ENCODE data around the gene LEMD1.

Gene LEMD1

GRCh38 chr1:205447457-205448341, 25.8 kb upstream of the LEMD1 start:
- Histone ChIP-seq H3K4me1 (ENCODE audit: control extremely low read depth in 1 of 4, control insufficient read depth in 4 of 4, insufficient read depth in 4 of 4, low read length in 3 of 4) (peaks cover 5 to 22% (median 18%) of the 10 kb centered on the region in 4 experiments), H3K27ac (ENCODE audit: insufficient read depth in 1 of 2, low read depth in 1 of 2, low read length in 2 of 2, poor library complexity in 1 of 2, severe bottlenecking in 2 of 2) (no peak overlapping the region), H3K36me3 (ENCODE audit: control insufficient read depth in 4 of 4, insufficient read depth in 4 of 4, low read length in 3 of 4) (no peaks in the 10 kb centered on the region), H3K4me3 (ENCODE audit: control insufficient read depth in 1 of 7, extremely low read depth in 1 of 7, insufficient read depth in 4 of 7, low read depth in 2 of 7, low read length in 6 of 7) (no peak overlapping the region), H3K27me3 (replicated peaks in 2 of 5; ENCODE audit: control insufficient read depth in 4 of 5, insufficient read depth in 5 of 5, low read length in 4 of 5) (peaks cover 0 to 23% (median 4%) of the 10 kb centered on the region in 5 experiments), H3K9me3 (ENCODE audit: control extremely low read depth in 1 of 5, control insufficient read depth in 4 of 5, insufficient read depth in 2 of 5, low read depth in 1 of 5, low read length in 4 of 5) (no peaks in the 10 kb centered on the region)
- 72% methylated on average over 16 of the region's 19 CpGs for WGBS (ENCODE audit: insufficient coverage)
- DNase-seq, result no peak
- CTCF ChIA-PET, result interaction anchor here (1.4 to 2.2 kb wide), 4 partner anchors 11 to 51 kb away, joined by 3 to 8 read pairs (median 4); no protein-coding TSS in a partner anchor
- POLR2A ChIA-PET, result interaction anchor here (1.7 kb wide), 1 partner anchor 10 kb away, joined by 3 read pairs; no protein-coding TSS in a partner anchor

DNA sequence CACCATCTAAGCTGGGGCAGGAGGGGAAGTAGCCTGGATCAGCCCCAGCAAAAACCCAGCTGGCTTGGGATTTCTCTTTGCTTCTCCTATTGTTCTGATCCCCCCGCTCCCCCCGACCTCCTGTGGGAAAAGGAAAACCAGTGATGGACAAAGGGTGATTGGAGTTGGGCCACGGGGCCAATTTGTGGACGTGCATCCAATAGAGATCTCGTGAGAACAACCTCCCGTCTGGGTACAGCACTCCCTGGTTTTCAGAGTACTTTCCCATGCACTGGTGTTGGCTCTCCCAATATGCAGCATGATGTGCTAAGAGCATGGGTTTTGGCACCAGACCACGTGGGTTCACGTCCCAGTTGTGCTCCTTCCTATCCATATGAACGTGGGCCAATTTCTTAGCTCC, 25.0 kb upstream of the LEMD1 start:
- peaks cover 0 to 14% (median 0%) of the 10 kb centered on the region in 5 experiments for H3K27me3 ChIP-seq (replicated peaks in 2 of 5; ENCODE audit: control insufficient read depth in 4 of 5, insufficient read depth in 5 of 5, low read length in 4 of 5)
- ChIA-PET POLR2A (interaction anchor here (1.7 kb wide), 1 partner anchor 11 kb away, joined by 3 read pairs; no protein-coding TSS in a partner anchor), CTCF (interaction anchor here (1.4 to 8.5 kb wide), 2 partner anchors 15 to 50 kb away, joined by 3 to 47 read pairs; no protein-coding TSS in a partner anchor)
- WGBS (ENCODE audit: insufficient coverage), result 99% methylated on average over 7 of the region's 9 CpGs
- no peak overlapping the region for H3K27ac ChIP-seq (ENCODE audit: insufficient read depth in 1 of 2, low read depth in 1 of 2, low read length in 2 of 2, poor library complexity in 1 of 2, severe bottlenecking in 2 of 2)
- no peaks in the 10 kb centered on the region for H3K36me3 ChIP-seq (ENCODE audit: control insufficient read depth in 4 of 4, insufficient read depth in 4 of 4, low read length in 3 of 4)
- H3K9me3 ChIP-seq (ENCODE audit: control extremely low read depth in 1 of 5, control insufficient read depth in 4 of 5, insufficient read depth in 2 of 5, low read depth in 1 of 5, low read length in 4 of 5), result no peaks in the 10 kb centered on the region
- H3K4me3 ChIP-seq (ENCODE audit: control insufficient read depth in 1 of 7, extremely low read depth in 1 of 7, insufficient read depth in 4 of 7, low read depth in 2 of 7, low read length in 6 of 7), result no peak overlapping the region
- no peak for DNase-seq
- peaks cover 5 to 29% (median 23%) of the 10 kb centered on the region in 4 experiments for H3K4me1 ChIP-seq (ENCODE audit: control extremely low read depth in 1 of 4, control insufficient read depth in 4 of 4, insufficient read depth in 4 of 4, low read length in 3 of 4)

DNA sequence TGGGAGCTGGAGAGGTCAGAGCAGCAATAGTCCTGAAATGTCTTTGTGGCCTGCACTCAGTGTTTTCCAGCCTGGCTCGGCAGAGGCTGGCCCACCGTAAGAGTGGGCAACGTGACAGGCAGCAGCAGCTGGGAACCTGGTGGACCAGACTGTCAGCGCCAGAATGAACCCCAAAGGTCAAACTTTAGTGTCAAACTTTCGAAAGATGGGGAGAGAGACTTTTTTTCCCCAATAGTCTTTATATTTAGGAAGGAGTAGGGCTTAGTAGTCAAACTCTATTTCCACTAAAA, 23.7 kb upstream of the LEMD1 start:
- ChIA-PET CTCF (interaction anchor here (8.5 kb wide), 1 partner anchor 14 kb away, joined by 47 read pairs; no protein-coding TSS in a partner anchor), POLR2A (no interaction called here)
- Histone ChIP-seq H3K9me3 (ENCODE audit: control extremely low read depth in 1 of 5, control insufficient read depth in 4 of 5, insufficient read depth in 2 of 5, low read depth in 1 of 5, low read length in 4 of 5) (no peaks in the 10 kb centered on the region), H3K4me3 (ENCODE audit: control insufficient read depth in 1 of 7, extremely low read depth in 1 of 7, insufficient read depth in 4 of 7, low read depth in 2 of 7, low read length in 6 of 7) (peak overlapping the region in 1 of 7 experiments; percentile 39), H3K36me3 (ENCODE audit: control insufficient read depth in 4 of 4, insufficient read depth in 4 of 4, low read length in 3 of 4) (no peaks in the 10 kb centered on the region), H3K27me3 (replicated peaks in 2 of 5; ENCODE audit: control insufficient read depth in 4 of 5, insufficient read depth in 5 of 5, low read length in 4 of 5) (peaks cover 0 to 2% (median 0%) of the 10 kb centered on the region in 5 experiments), H3K27ac (ENCODE audit: insufficient read depth in 1 of 2, low read depth in 1 of 2, low read length in 2 of 2, poor library complexity in 1 of 2, severe bottlenecking in 2 of 2) (no peak overlapping the region), H3K4me1 (ENCODE audit: control extremely low read depth in 1 of 4, control insufficient read depth in 4 of 4, insufficient read depth in 4 of 4, low read length in 3 of 4) (peaks cover 10 to 41% (median 35%) of the 10 kb centered on the region in 4 experiments)
- 93% methylated on average over 3 of the region's 5 CpGs for WGBS (ENCODE audit: insufficient coverage)
- DNase-seq, result no peak

GRCh38 chr1:205444931-205445645, 23.2 kb upstream of the LEMD1 start:
- ChIA-PET CTCF (interaction anchor here (0.7 to 8.5 kb wide), 4 partner anchors 13 to 85 kb away, joined by 3 to 47 read pairs (median 4); no protein-coding TSS in a partner anchor), POLR2A (interaction anchor here (1.0 kb wide), 1 partner anchor 31 kb away, joined by 3 read pairs; no protein-coding TSS in a partner anchor)
- no peak overlapping the region for H3K27ac ChIP-seq (ENCODE audit: insufficient read depth in 1 of 2, low read depth in 1 of 2, low read length in 2 of 2, poor library complexity in 1 of 2, severe bottlenecking in 2 of 2)
- no peaks in the 10 kb centered on the region for H3K9me3 ChIP-seq (ENCODE audit: control extremely low read depth in 1 of 5, control insufficient read depth in 4 of 5, insufficient read depth in 2 of 5, low read depth in 1 of 5, low read length in 4 of 5)
- H3K27me3 ChIP-seq (replicated peaks in 2 of 5; ENCODE audit: control insufficient read depth in 4 of 5, insufficient read depth in 5 of 5, low read length in 4 of 5), result no peaks in the 10 kb centered on the region
- DNase-seq, result peak in 2 of 3 donors; percentile 53 to 65
- peak overlapping the region in 3 of 7 experiments; percentile 34 to 68 (median 39) for H3K4me3 ChIP-seq (ENCODE audit: control insufficient read depth in 1 of 7, extremely low read depth in 1 of 7, insufficient read depth in 4 of 7, low read depth in 2 of 7, low read length in 6 of 7)
- H3K4me1 ChIP-seq (ENCODE audit: control extremely low read depth in 1 of 4, control insufficient read depth in 4 of 4, insufficient read depth in 4 of 4, low read length in 3 of 4), result peaks cover 10 to 46% (median 40%) of the 10 kb centered on the region in 4 experiments
- H3K36me3 ChIP-seq (ENCODE audit: control insufficient read depth in 4 of 4, insufficient read depth in 4 of 4, low read length in 3 of 4), result no peaks in the 10 kb centered on the region
- 13% methylated on average over 10 of the region's 18 CpGs for WGBS (ENCODE audit: insufficient coverage)

- peak overlapping the region in 1 of 7 experiments; percentile 6 for H3K4me3 ChIP-seq (ENCODE audit: control insufficient read depth in 1 of 7, extremely low read depth in 1 of 7, insufficient read depth in 4 of 7, low read depth in 2 of 7, low read length in 6 of 7)
- H3K36me3 ChIP-seq (ENCODE audit: control insufficient read depth in 4 of 4, insufficient read depth in 4 of 4, low read length in 3 of 4), result no peaks in the 10 kb centered on the region
- ChIA-PET POLR2A (interaction anchor here (1.0 kb wide), 1 partner anchor 31 kb away, joined by 3 read pairs; no protein-coding TSS in a partner anchor), CTCF (interaction anchor here (0.7 to 8.5 kb wide), 5 partner anchors 13 to 85 kb away, joined by 3 to 47 read pairs (median 3); no protein-coding TSS in a partner anchor)
- H3K27ac ChIP-seq (ENCODE audit: insufficient read depth in 1 of 2, low read depth in 1 of 2, low read length in 2 of 2, poor library complexity in 1 of 2, severe bottlenecking in 2 of 2), result no peak overlapping the region
- peaks cover 10 to 49% (median 42%) of the 10 kb centered on the region in 4 experiments for H3K4me1 ChIP-seq (ENCODE audit: control extremely low read depth in 1 of 4, control insufficient read depth in 4 of 4, insufficient read depth in 4 of 4, low read length in 3 of 4)
- no peaks in the 10 kb centered on the region for H3K9me3 ChIP-seq (ENCODE audit: control extremely low read depth in 1 of 5, control insufficient read depth in 4 of 5, insufficient read depth in 2 of 5, low read depth in 1 of 5, low read length in 4 of 5)
- no peaks in the 10 kb centered on the region for H3K27me3 ChIP-seq (replicated peaks in 2 of 5; ENCODE audit: control insufficient read depth in 4 of 5, insufficient read depth in 5 of 5, low read length in 4 of 5)
- WGBS (ENCODE audit: insufficient coverage), result 63% methylated on average over 5 of the region's 10 CpGs
- DNase-seq, result peak in 1 of 3 donors; percentile 19
Observed at GRCh38 chr1:205444300-205444930, 22.6 kb upstream of the LEMD1 start.

DNA sequence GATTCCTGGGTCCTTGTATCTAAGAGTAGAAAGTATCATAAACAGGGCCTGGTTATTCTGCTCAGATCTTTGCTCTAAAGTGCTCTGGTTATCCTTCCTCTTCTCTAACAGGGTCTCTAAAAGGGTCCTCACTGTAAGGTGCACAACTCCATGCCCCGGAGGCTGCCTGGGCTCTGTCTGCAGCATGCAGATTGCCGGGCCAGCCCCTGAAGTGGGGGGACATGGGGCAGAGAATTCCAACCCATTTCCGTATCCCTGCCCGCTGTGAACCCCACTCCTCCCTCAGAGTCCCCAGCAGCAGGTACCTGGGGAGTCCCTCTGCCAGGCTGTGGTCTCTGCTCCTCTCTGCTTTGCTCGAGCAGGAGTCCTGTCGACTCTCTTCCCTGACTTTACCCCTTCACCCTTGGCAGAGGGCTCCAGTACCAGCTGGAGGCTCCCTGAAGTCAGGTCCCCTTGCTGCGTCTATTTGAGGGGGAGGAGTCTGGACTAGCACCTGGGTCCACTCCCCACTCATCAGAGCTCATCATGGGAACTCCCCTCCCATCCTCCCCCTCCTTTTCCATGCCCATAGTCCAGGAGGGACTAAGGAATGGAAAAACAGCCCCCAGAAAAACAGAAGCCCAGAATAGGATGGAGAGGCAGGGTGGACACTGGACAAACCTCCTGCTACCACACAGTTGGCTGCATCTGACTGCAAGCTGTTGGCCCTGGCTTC, 21.9 kb upstream of the LEMD1 start:
- CTCF ChIA-PET, result interaction anchor here (1.3 to 8.5 kb wide), 3 partner anchors 12 to 47 kb away, joined by 3 to 47 read pairs (median 5); no protein-coding TSS in a partner anchor
- DNase-seq, result no peak
- no peak overlapping the region for H3K27ac ChIP-seq (ENCODE audit: insufficient read depth in 1 of 2, low read depth in 1 of 2, low read length in 2 of 2, poor library complexity in 1 of 2, severe bottlenecking in 2 of 2)
- no peaks in the 10 kb centered on the region for H3K36me3 ChIP-seq (ENCODE audit: control insufficient read depth in 4 of 4, insufficient read depth in 4 of 4, low read length in 3 of 4)
- H3K9me3 ChIP-seq (ENCODE audit: control extremely low read depth in 1 of 5, control insufficient read depth in 4 of 5, insufficient read depth in 2 of 5, low read depth in 1 of 5, low read length in 4 of 5), result no peaks in the 10 kb centered on the region
- no peak overlapping the region for H3K4me3 ChIP-seq (ENCODE audit: control insufficient read depth in 1 of 7, extremely low read depth in 1 of 7, insufficient read depth in 4 of 7, low read depth in 2 of 7, low read length in 6 of 7)
- 76% methylated on average over 5 of the region's 7 CpGs for WGBS (ENCODE audit: insufficient coverage)
- H3K27me3 ChIP-seq (replicated peaks in 2 of 5; ENCODE audit: control insufficient read depth in 4 of 5, insufficient read depth in 5 of 5, low read length in 4 of 5), result peaks cover 0 to 2% (median 0%) of the 10 kb centered on the region in 5 experiments
- peaks cover 10 to 54% (median 44%) of the 10 kb centered on the region in 4 experiments for H3K4me1 ChIP-seq (ENCODE audit: control extremely low read depth in 1 of 4, control insufficient read depth in 4 of 4, insufficient read depth in 4 of 4, low read length in 3 of 4)
- POLR2A ChIA-PET, result no interaction called here

Measured in common myeloid progenitor, CD34-positive (primary cell).